K562 (cell line): ENCODE results near the gene APBB2. TPM values are rescaled to one million over a fixed set of nuclear protein-coding genes. Genes with fewer than 3 reads are reported as not detected.

ENCODE experiments used
- ATAC-seq: fragments of 200-7000 bp; cut with Tn5 transposase; 3 replicates; pipeline ENCODE4 v1.9.1; 2020; ENCODE audit warnings: moderate library complexity
- BruUV-seq: library from RNA; stranded (reverse); fragments of 400-500 nt; replicated peaks from 2 replicates; lab custom pipeline; 2021; lab: Mats Ljungman, UMichigan
- CTCF ChIA-PET: fragments of 300-600 bp; formaldehyde crosslinking; extraction: SDS; loops from one replicate; lab custom pipeline; 2021; ENCODE audit warnings: low intra/inter-chr PET ratio; lab: Yijun Ruan, JAX
- POLR2A ChIA-PET: fragments of 300-600, 350-650 bp; sonication (Branson Sonifier 250); formaldehyde crosslinking; extraction: SDS; loops from one replicate; lab custom pipeline; 2021; ENCODE audit warnings: antibody characterized with exemption, inconsistent platforms; lab: Yijun Ruan, JAX
- DNase-seq, 4 experiments: peaks; one replicate each; pipeline versions ENCODE4 v3.0.0 to v3.0.0-alpha.2; 2011 to 2018; ENCODE audit warnings: low spot score in 3 of 4, mixed read lengths in 3 of 4; ENCODE audit errors: extremely low read depth in 1 of 4
- FAIRE-seq: peaks from 2 replicates; lab custom pipeline; 2011; peaks lifted over from hg19 to GRCh38; lab: Jason Lieb, UNC
- H2AFZ ChIP-seq: 2 replicates; pipeline ENCODE4 v1.6.0; 2011; ENCODE audit warnings: low read depth, low read length, control low read depth, inconsistent platforms
- H3K27ac ChIP-seq: fragments of 200-600 bp; 3 replicates; pipeline ENCODE4 v1.8.0; 2011; ENCODE audit warnings: low read depth, mild to moderate bottlenecking, control low read depth, inconsistent platforms, low read length, moderate library complexity, mixed read lengths; ENCODE audit errors: extremely low read depth
- H3K27me3 ChIP-seq, 2 experiments: fragments of 300-600 bp in 1 of 2; 2 replicates in 1 of 2; 3 replicates in 1 of 2; pipeline versions ENCODE4 v1.6.0 to v1.8.0; 2011; ENCODE audit warnings: inconsistent platforms in 2 of 2, low read length in 2 of 2, mild to moderate bottlenecking in 1 of 2, mixed read lengths in 1 of 2, moderate library complexity in 1 of 2; ENCODE audit not compliant: control insufficient read depth in 2 of 2, insufficient read depth in 2 of 2
- H3K36me3 ChIP-seq: fragments of 300-600 bp; 3 replicates; pipeline ENCODE4 v1.8.0; 2011; ENCODE audit warnings: mild to moderate bottlenecking, low read length, inconsistent platforms; ENCODE audit not compliant: control insufficient read depth, insufficient read depth
- H3K4me1 ChIP-seq, 2 experiments: fragments of 200-600 bp in 1 of 2; replicated peaks in 1 of 2; 2 replicates in 1 of 2; 3 replicates in 1 of 2; pipeline versions ENCODE4 v1.5.1 to v1.8.0; 2011; ENCODE audit warnings: inconsistent platforms in 2 of 2, low read length in 2 of 2, mild to moderate bottlenecking in 1 of 2, mixed read lengths in 1 of 2, moderate library complexity in 1 of 2; ENCODE audit not compliant: control insufficient read depth in 2 of 2, insufficient read depth in 2 of 2
- H3K4me2 ChIP-seq: 2 replicates; pipeline ENCODE4 v1.6.1; 2011; ENCODE audit warnings: low read length, control low read depth, inconsistent platforms, mixed read lengths; ENCODE audit not compliant: insufficient read depth
- H3K4me3 ChIP-seq: fragments of 200-600 bp; sonication (generic), shearing (Covaris generic); 2 replicates; pipeline ENCODE4 v1.5.1; 2016; ENCODE audit warnings: control low read depth, inconsistent platforms
- H3K79me2 ChIP-seq: fragments of 200-600 bp; 3 replicates; pipeline ENCODE4 v1.8.0; 2011; ENCODE audit warnings: low read length, inconsistent platforms; ENCODE audit not compliant: control insufficient read depth, insufficient read depth
- H3K9ac ChIP-seq, 2 experiments: 2 replicates each; pipeline versions ENCODE4 v1.6.0 to v1.6.1; 2011; ENCODE audit warnings: low read depth in 2 of 2, low read length in 2 of 2, control low read depth in 1 of 2, inconsistent platforms in 1 of 2, mild to moderate bottlenecking in 1 of 2, mixed read lengths in 1 of 2; ENCODE audit not compliant: insufficient read depth in 1 of 2
- H3K9me1 ChIP-seq: one replicate; pipeline ENCODE4 v1.6.0; 2011; ENCODE audit warnings: inconsistent platforms, mild to moderate bottlenecking, low read length, moderate library complexity; ENCODE audit not compliant: control insufficient read depth, insufficient read depth
- H3K9me3 ChIP-seq: replicated peaks from 2 replicates; pipeline ENCODE4 v1.5.1; 2011; ENCODE audit warnings: low read depth, low read length, inconsistent platforms; ENCODE audit not compliant: control insufficient read depth, insufficient read depth
- H4K20me1 ChIP-seq: replicated peaks from 2 replicates; pipeline ENCODE4 v1.6.1; 2011; ENCODE audit warnings: low read length, inconsistent platforms, mixed read lengths; ENCODE audit not compliant: control insufficient read depth, insufficient read depth
- ATF7 ChIP-seq: fragments of 450-650 bp; IDR thresholded peaks from 2 replicates; pipeline ENCODE4 v1.7.1; 2014; ENCODE audit warnings: mild to moderate bottlenecking, moderate library complexity
- CHD1 ChIP-seq: fragments of 200-600 bp; sonication (generic); IDR thresholded peaks from one replicate; pipeline ENCODE4 v1.6.1; 2012; ENCODE audit warnings: mild to moderate bottlenecking, moderate library complexity, low read length, inconsistent platforms
- FIP1L1 ChIP-seq: fragments of 200-400 bp; formaldehyde crosslinking; IDR thresholded peaks from 2 replicates; pipeline ENCODE4 v1.6.1; 2018; ENCODE audit warnings: mild to moderate bottlenecking, low read depth, low read length; ENCODE audit not compliant: poor library complexity, severe bottlenecking
- FOXM1 ChIP-seq, 2 experiments: fragments of 450-650 bp in 1 of 2; sonication (generic) in 1 of 2; formaldehyde crosslinking in 1 of 2; IDR thresholded peaks; 2 replicates each; pipeline versions ENCODE4 v1.6.1 to v1.9.0; 2017 to 2022; ENCODE audit warnings: low read depth in 2 of 2, mild to moderate bottlenecking in 2 of 2, missing genetic modification reagents in 1 of 2, moderate library complexity in 1 of 2
- IFI16 ChIP-seq: fragments of 250-450 bp; sonication (Bioruptor Pico); IDR thresholded peaks from 2 replicates; pipeline ENCODE4 v2.1.2; 2022; ENCODE audit warnings: mild to moderate bottlenecking, inconsistent platforms
- LCOR ChIP-seq: sonication (generic); formaldehyde crosslinking; IDR thresholded peaks from 2 replicates; pipeline ENCODE4 v1.8.0; 2022; ENCODE audit warnings: mild to moderate bottlenecking, missing genetic modification reagents
- RBM14 ChIP-seq: fragments of 200-400 bp; formaldehyde crosslinking; IDR thresholded peaks from 2 replicates; pipeline ENCODE4 v1.6.1; 2018; ENCODE audit warnings: low read depth, mild to moderate bottlenecking, low read length, moderate library complexity, borderline replicate concordance; ENCODE audit not compliant: insufficient read depth
- SOX6 ChIP-seq: fragments of 450-650 bp; IDR thresholded peaks from 2 replicates; pipeline ENCODE4 v1.6.1; 2014; ENCODE audit warnings: mild to moderate bottlenecking
- WGBS: fragments of 100-300 bp; shearing (Covaris generic); methylation state at CpG from one replicate; pipeline ENCODE4 v1.1.6; 2016; ENCODE audit warnings: low coverage, mixed read lengths; ENCODE audit not compliant: insufficient coverage; ENCODE audit errors: missing lambda C conversion rate; 5-methylcytosine and 5-hydroxymethylcytosine counted together
- in situ Hi-C: fragments of 300-500 bp; cut with MboI; formaldehyde crosslinking; loops from 4 replicates; pipeline ENCODE4 v1.15.0; 2018; ENCODE audit warnings: inconsistent platforms, mixed read lengths
- intact Hi-C: fragments of 100-400 bp; cut with micrococcal nuclease; formaldehyde crosslinking; loops from 2 replicates; pipeline ENCODE4 v1.14.2; 2022
- polyA plus RNA-seq, 8 experiments: library from polyadenylated mRNA; depleted of rRNA in 4 of 8; stranded (reverse) in 5 of 8; unstranded in 3 of 8; fragments of >200 nt; fragmentation: Nextera tagmentation in 2 of 8; fragmentation: Illumina TruSeq in 1 of 8; extraction: Ambion mirVana in 2 of 8; extraction: Trizol in 1 of 8; gene quantifications; 2 replicates each; pipeline versions ENCODE4 v1.2.1 to v1.2.3, GENCODE V29; 2011 to 2014; ENCODE audit warnings: inconsistent platforms in 1 of 8, missing spikeins in 1 of 8
- total RNA-seq, 7 experiments: library from RNA; depleted of rRNA in 6 of 7; stranded (reverse); fragments of >200 nt in 6 of 7; fragmentation: Illumina TruSeq in 2 of 7; extraction: Trizol in 2 of 7; gene quantifications; 2 replicates each; pipeline versions ENCODE4 v1.2.1 to v1.2.3, GENCODE V29; 2011 to 2021; ENCODE audit warnings: low replicate concordance in 1 of 7

APBB2 gene
- total and polyA plus RNA-seq, 9 of the 15 experiments (the other 6 are each of a cell fraction or from before 2014, with no cell fraction given) = 0.08 to 2.1 (median 1.4) TPM

- TF ChIP-seq LCOR (CRISPR knock-in tag) (no peak), SOX6 (no peak), IFI16 (CRISPR knock-in tag) (no peak), FIP1L1 (no peak), FOXM1 (IDR thresholded peaks at IDR 0.05; ENCODE audit: low read depth) (no peak), FOXM1 (CRISPR knock-in tag; IDR thresholded peaks at IDR 0.05; ENCODE audit: low read depth) (no peak), RBM14 (no peak), CHD1 (no peak), ATF7 (no peak)
- ChIA-PET POLR2A (interaction anchor here (1.2 kb wide), 1 partner anchor 11 kb away, joined by 3 read pairs; no protein-coding TSS in a partner anchor), CTCF (interaction anchor here (0.9 to 1.5 kb wide), 2 partner anchors 239 to 288 kb away, joined by 3 to 6 read pairs; no protein-coding TSS in a partner anchor)
- intact Hi-C loops (loop anchor here (2.0 kb wide), 2 partner anchors 238 to 288 kb away; no protein-coding TSS in a partner anchor), in situ Hi-C loops (loop anchor here (10.0 kb wide), 1 partner anchor 240 kb away; no protein-coding TSS in a partner anchor)
- Histone ChIP-seq H3K4me1 (peaks cover 0 to 12% of the 10 kb centered on the region in 2 experiments; a peak in 2 of 5 replicates), H3K4me3 (no peak overlapping the region), H2AFZ (no peak overlapping the region), H3K36me3 (no peaks in the 10 kb centered on the region), H3K4me2 (no peak overlapping the region), H3K9me1 (no peaks in the 10 kb centered on the region), H4K20me1 (no peaks in the 10 kb centered on the region), H3K9me3 (no peaks in the 10 kb centered on the region), H3K79me2 (no peaks in the 10 kb centered on the region), H3K27ac (no peak overlapping the region), H3K27me3 (peaks cover 11 to 12% of the 10 kb centered on the region in 2 experiments; a peak in 4 of 5 replicates), H3K9ac (no peak overlapping the region)
- BruUV-seq = no TSS peak
- FAIRE-seq = no peak
- no peak for DNase-seq
- no peak for ATAC-seq
- WGBS = 18% methylated on average over 9 of the region's 9 CpGs
Measured at GRCh38 chr4:41215155-41215554, 813 bp upstream of the APBB2 start.
